Kidney tubule cell (primary cell): ENCODE measurements around the gene PLK2.

ENCODE experiments used
- DNase-seq: peaks from one replicate; pipeline ENCODE4 v3.0.0-alpha.2; 2018; ENCODE audit warnings: low spot score

PLK2 gene

GRCh38 chr5:58477760-58478376, 18.0 kb upstream of the PLK2 start:
- DNase-seq, result no peak

- DNase-seq, result no peak
Observed at GRCh38 chr5:58475404-58475803, 15.5 kb upstream of the PLK2 start.

- DNase-seq, result no peak
Observed at GRCh38 chr5:58469896-58470295, 10.0 kb upstream of the PLK2 start.

- peak; percentile 77 for DNase-seq
Observed at GRCh38 chr5:58466939-58467338, 7.1 kb upstream of the PLK2 start.

- DNase-seq, result peak; percentile 81
Observed at GRCh38 chr5:58462623-58463230, 2.8 kb upstream of the PLK2 start.

GRCh38 chr5:58462154-58462553, 2.3 kb upstream of the PLK2 start:
- DNase-seq, result peak; percentile 77

GRCh38 chr5:58460732-58461286, 923 bp upstream of the PLK2 start:
- DNase-seq, result peak; percentile 91

- peak; percentile 63 for DNase-seq
Observed at GRCh38 chr5:58459146-58460001, 512 bp downstream of the PLK2 start.

GRCh38 chr5:58458743-58459145, 1.1 kb downstream of the PLK2 start:
- DNase-seq, result peak; percentile 79

GRCh38 chr5:58458141-58458742, 1.6 kb downstream of the PLK2 start:
- no peak for DNase-seq

- peak; percentile 55 for DNase-seq
Observed at GRCh38 chr5:58457050-58457449, 2.8 kb downstream of the PLK2 start.

GRCh38 chr5:58456486-58456885, 3.4 kb downstream of the PLK2 start:
- DNase-seq, result peak; percentile 29

- DNase-seq, result peak; percentile 30
Observed at GRCh38 chr5:58456026-58456425, 3.9 kb downstream of the PLK2 start.

GRCh38 chr5:58455480-58455879, 4.4 kb downstream of the PLK2 start:
- DNase-seq, result peak; percentile 24

GRCh38 chr5:58455066-58455465, 4.8 kb downstream of the PLK2 start:
- peak; percentile 28 for DNase-seq

GRCh38 chr5:58454025-58454424, 5.9 kb downstream of the PLK2 start:
- peak; percentile 31 for DNase-seq

GRCh38 chr5:58453306-58453705, 6.6 kb downstream of the PLK2 start:
- peak; percentile 37 for DNase-seq

- no peak for DNase-seq
Observed at GRCh38 chr5:58452566-58453258, 7.2 kb downstream of the PLK2 start.

- peak; percentile 70 for DNase-seq
Observed at GRCh38 chr5:58451732-58452565, 7.9 kb downstream of the PLK2 start.

- peak; percentile 61 for DNase-seq
Observed at GRCh38 chr5:58450811-58451629, 8.9 kb downstream of the PLK2 start.
